ENCODE data around the gene PKP2.

PKP2 gene

DNA sequence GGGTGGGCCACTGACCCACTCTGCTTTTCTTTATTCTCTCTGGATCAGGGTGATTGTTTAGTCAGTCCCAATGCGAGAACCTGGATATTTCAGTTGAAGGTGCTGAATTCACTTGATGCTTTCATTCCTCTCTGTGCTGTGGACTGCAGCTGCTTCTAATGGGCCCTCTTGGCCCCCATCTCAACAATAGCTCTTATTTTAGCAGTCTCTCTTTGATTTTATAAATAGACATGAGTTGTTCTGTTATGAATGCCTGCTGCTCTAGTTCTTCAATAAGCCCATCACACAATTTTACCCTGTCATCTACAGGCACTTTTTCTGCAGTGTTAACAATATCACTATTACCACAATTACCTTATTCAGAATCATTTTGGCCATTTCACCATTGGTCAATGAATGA is 86.7 kb downstream of the PKP2 start:
- DNase-seq (ENCODE audit: low read depth in 3 of 3), result no peak

GRCh38 chr12:32809196-32809595 is 87.4 kb downstream of the PKP2 start:
- DNase-seq (ENCODE audit: low read depth in 3 of 3), result no peak

GRCh38 chr12:32804301-32804700 is 92.3 kb downstream of the PKP2 start:
- no peak for DNase-seq (ENCODE audit: low read depth in 3 of 3)

GRCh38 chr12:32801269-32801980 is 95.2 kb downstream of the PKP2 start:
- no peak for DNase-seq (ENCODE audit: low read depth in 3 of 3)

GRCh38 chr12:32794281-32794680 is 102.3 kb downstream of the PKP2 start:
- no peak for DNase-seq (ENCODE audit: low read depth in 3 of 3)

- no peak for DNase-seq (ENCODE audit: low read depth in 3 of 3)
These were observed 106.7 kb downstream of the PKP2 start for GRCh38 chr12:32789916-32790315.

DNA sequence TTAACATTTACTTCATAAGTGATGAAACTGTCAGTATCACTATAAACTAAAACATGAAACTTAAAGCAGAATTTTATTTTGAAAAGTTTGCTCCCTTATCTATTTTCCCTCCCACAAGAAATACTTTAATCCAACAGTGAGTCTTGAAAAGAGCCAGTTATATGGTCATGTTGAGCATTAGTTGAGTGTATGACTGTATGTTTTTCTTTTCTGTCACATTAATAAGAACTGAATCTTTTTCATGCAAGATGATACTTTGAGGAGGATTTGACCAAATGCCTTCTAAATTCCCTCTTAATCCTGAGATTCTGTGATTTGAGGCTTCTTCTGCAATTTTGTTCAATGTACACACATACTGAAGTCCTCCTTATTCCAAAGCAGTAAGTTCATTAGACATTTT is 107.1 kb downstream of the PKP2 start:
- no peak for DNase-seq (ENCODE audit: low read depth in 3 of 3)

DNA sequence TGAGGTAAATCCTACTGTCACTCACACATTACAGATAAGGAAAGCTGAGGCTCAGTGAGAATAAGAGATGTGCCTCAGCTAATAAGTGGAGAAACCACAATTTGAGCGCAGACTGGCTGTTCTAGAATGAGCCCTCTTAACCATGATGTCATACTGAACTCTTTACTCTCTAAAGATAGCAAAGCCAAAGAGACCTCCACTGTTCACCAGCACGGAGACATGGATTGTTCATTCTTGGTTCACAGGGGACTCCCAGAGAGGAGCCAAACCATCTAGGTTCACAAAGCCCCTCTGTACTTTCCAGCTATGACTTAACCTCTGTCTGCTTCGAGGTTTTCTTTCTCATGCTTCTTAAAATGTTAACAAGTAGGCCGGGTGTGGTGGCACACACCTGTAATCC is 108.2 kb downstream of the PKP2 start:
- DNase-seq (ENCODE audit: low read depth in 3 of 3), result no peak

- no peak for DNase-seq (ENCODE audit: low read depth in 3 of 3)
These were observed 111.0 kb downstream of the PKP2 start for GRCh38 chr12:32785557-32785956.

- no peak for DNase-seq (ENCODE audit: low read depth in 3 of 3)
These were observed 113.5 kb downstream of the PKP2 start for GRCh38 chr12:32783029-32783428.

- no peak for DNase-seq (ENCODE audit: low read depth in 3 of 3)
These were observed 116.5 kb downstream of the PKP2 start for GRCh38 chr12:32780071-32780470.

GRCh38 chr12:32777691-32778175 is 118.8 kb downstream of the PKP2 start:
- no peak for DNase-seq (ENCODE audit: low read depth in 3 of 3)

- DNase-seq (ENCODE audit: low read depth in 3 of 3), result no peak
These were observed 119.4 kb downstream of the PKP2 start for GRCh38 chr12:32777159-32777558.

- no peak for DNase-seq (ENCODE audit: low read depth in 3 of 3)
These were observed 120.3 kb downstream of the PKP2 start for GRCh38 chr12:32776258-32776657.

- DNase-seq (ENCODE audit: low read depth in 3 of 3), result no peak
These were observed 122.9 kb downstream of the PKP2 start for GRCh38 chr12:32773691-32774090.

DNA sequence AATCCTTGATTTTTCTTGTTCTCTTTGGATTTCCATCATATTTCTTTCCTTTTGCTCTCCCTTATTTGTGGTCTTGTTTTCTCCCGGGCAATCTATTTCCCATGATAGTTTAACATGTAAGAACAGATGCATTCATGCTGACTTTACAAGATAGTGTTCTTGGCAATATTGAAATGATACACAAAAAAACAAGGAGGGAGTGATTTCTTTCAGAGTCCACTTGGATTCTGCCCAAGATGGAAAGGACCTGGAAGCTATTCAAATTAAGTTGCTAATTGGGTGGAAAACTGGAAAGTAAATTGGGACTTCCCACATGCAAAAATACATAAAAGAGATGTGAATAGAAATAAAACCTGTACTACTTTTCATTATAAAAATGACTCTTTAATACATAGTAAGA is 126.4 kb downstream of the PKP2 start:
- DNase-seq (ENCODE audit: low read depth in 3 of 3), result no peak

GRCh38 chr12:32768518-32768917 is 128.1 kb downstream of the PKP2 start:
- no peak for DNase-seq (ENCODE audit: low read depth in 3 of 3)

DNA sequence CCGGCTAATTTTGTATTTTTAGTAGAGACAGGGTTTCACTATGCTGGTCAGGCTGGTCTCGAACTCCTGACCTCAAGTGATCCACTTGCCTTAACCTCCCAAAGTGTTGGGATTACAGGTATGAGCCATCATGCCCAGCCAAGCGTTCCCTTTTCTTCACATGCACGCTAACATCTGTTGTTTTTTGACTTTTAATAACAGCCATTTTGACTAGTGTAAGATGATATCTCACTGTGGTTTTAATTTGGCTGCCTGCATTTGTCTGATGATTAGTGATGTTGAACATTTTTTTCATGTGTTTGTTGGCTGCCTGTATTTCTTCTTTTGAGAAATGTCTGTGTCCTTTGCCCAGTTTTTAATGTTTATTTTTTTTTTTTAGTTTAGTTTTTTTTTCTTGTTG is 130.7 kb downstream of the PKP2 start:
- DNase-seq (ENCODE audit: low read depth in 3 of 3), result no peak

GRCh38 chr12:32761716-32762115 is 134.9 kb downstream of the PKP2 start:
- DNase-seq (ENCODE audit: low read depth in 3 of 3), result no peak

- DNase-seq (ENCODE audit: low read depth in 3 of 3), result no peak
These were observed 139.4 kb downstream of the PKP2 start for GRCh38 chr12:32757157-32757556.

DNA sequence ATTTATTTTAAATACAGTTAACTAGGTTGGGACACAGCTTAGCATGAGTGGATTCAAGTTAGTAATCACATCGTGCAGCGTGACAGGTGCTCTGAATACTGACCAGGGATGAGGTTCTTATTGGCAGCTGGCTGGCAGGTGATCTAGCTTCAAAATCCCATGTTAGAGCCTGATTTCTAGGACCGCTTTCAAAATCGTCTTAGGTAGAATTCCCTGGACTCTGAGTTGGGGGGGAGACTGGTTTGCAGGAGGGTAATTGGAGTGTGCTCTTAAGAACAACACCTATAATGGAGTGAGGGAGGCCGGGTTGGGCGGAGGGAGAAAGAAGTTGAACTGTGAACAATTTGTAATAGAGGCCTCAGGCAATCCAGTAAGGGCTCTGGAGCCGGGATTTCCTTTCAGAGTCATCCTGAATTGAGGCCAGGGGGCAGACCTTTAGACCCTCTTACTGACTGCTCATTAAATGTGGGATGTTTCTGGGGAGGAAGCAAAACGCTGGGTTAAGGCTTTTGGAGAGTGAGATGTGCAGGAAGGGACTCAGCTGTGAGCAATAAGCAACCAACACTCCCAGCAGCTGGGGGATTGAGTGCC is 140.0 kb downstream of the PKP2 start:
- DNase-seq (ENCODE audit: low read depth in 3 of 3), result no peak

- DNase-seq (ENCODE audit: low read depth in 3 of 3), result peak; percentile 77 to 84 (median 81)
These were observed 140.7 kb downstream of the PKP2 start, which contains the start of gene YARS2 for GRCh38 chr12:32755654-32756475. TSS of gene YARS2 (minus strand) at chr12:32755897. CDS start at chr12:32755874, 23 bp downstream.
